GM21723 (cell line): Measurements from ENCODE around the gene PLEK2.
A peak's percentile ranks its signal among the peaks of the same experiment; 100 is the strongest.

Experiments
- ATAC-seq: cut with Tn5 transposase; IDR thresholded peaks from one replicate; pipeline ENCODE4 v1.9.1; 2021; ENCODE audit warnings: mild to moderate bottlenecking, moderate library complexity; ENCODE audit not compliant: unreplicated experiment

Gene PLEK2

GRCh38 chr14:67405771-67406170 lies 6.2 kb downstream of the PLEK2 start:
- no peak for ATAC-seq

- no peak for ATAC-seq
Measured at GRCh38 chr14:67400434-67400833, 11.5 kb downstream of the PLEK2 start.

GRCh38 chr14:67397536-67397935 lies 14.4 kb downstream of the PLEK2 start:
- ATAC-seq = no peak

GRCh38 chr14:67396381-67396970 lies 15.5 kb downstream of the PLEK2 start:
- ATAC-seq = no peak

- ATAC-seq = no peak
Measured at GRCh38 chr14:67395876-67396189, 16.1 kb downstream of the PLEK2 start.

GRCh38 chr14:67395086-67395875 lies 16.7 kb downstream of the PLEK2 start:
- no peak for ATAC-seq

- no peak for ATAC-seq
Measured at GRCh38 chr14:67393689-67394088, 18.3 kb downstream of the PLEK2 start.

GRCh38 chr14:67392800-67393199 lies 19.2 kb downstream of the PLEK2 start:
- no peak for ATAC-seq

- ATAC-seq = no peak
Measured at GRCh38 chr14:67392123-67392522, 19.8 kb downstream of the PLEK2 start.

- no peak for ATAC-seq
Measured at GRCh38 chr14:67391268-67391667, 20.7 kb downstream of the PLEK2 start.

GRCh38 chr14:67389811-67390534 lies 22.0 kb downstream of the PLEK2 start:
- ATAC-seq = no peak

- no peak for ATAC-seq
Measured at GRCh38 chr14:67389275-67389674, 22.7 kb downstream of the PLEK2 start.

- ATAC-seq = no peak
Measured at GRCh38 chr14:67387195-67387594, 24.8 kb downstream of the PLEK2 start.

GRCh38 chr14:67385618-67386017 lies 26.3 kb downstream of the PLEK2 start:
- no peak for ATAC-seq

- ATAC-seq = no peak
Measured at GRCh38 chr14:67385120-67385519, 26.8 kb downstream of the PLEK2 start.

- peak; percentile 57 for ATAC-seq
Measured at GRCh38 chr14:67377916-67378315, 34.0 kb downstream of the PLEK2 start.

- ATAC-seq = no peak
Measured at GRCh38 chr14:67373347-67373746, 38.6 kb downstream of the PLEK2 start.

- ATAC-seq = no peak
Measured at GRCh38 chr14:67372833-67373232, 39.1 kb downstream of the PLEK2 start.

- no peak for ATAC-seq
Measured at GRCh38 chr14:67371247-67372148, 40.5 kb downstream of the PLEK2 start.

- ATAC-seq = no peak
Measured at GRCh38 chr14:67370830-67371229, 41.1 kb downstream of the PLEK2 start.

GRCh38 chr14:67365476-67365875 lies 46.5 kb downstream of the PLEK2 start:
- no peak for ATAC-seq
